Measurements from ENCODE around the gene CASP8. TPM values are rescaled to one million over a fixed set of nuclear protein-coding genes. Genes with fewer than 3 reads are reported as not detected.

The CASP8 gene
- total RNA-seq, 1 experiment from 2014 or later, result 67.1 TPM

GRCh38 chr2:201254081-201254730 is 6.1 kb upstream of the CASP8 start:
- DNase-seq, result peak; percentile 70
- no peak for TF ChIP-seq CTCF (IDR thresholded peaks at IDR 0.05; ENCODE audit: unreplicated experiment)
- Mint-ChIP-seq H3K4me1 (ENCODE audit: low read depth, unreplicated experiment) (peaks cover 52% of the 10 kb centered on the region), H3K36me3 (ENCODE audit: insufficient read depth, unreplicated experiment) (peaks cover 43% of the 10 kb centered on the region), H3K27ac (ENCODE audit: unreplicated experiment) (peak overlapping the region; percentile 87), H3K9me3 (ENCODE audit: low read depth, unreplicated experiment) (peaks cover 7% of the 10 kb centered on the region), H3K27me3 (ENCODE audit: unreplicated experiment) (no peaks in the 10 kb centered on the region), H3K4me3 (ENCODE audit: low read depth, unreplicated experiment) (peak overlapping the region; percentile 52)
- intact Hi-C loops (cut with micrococcal nuclease; ENCODE audit: unreplicated experiment), result no loop called here
- CTCF ChIA-PET, result interaction anchor here (1.4 kb wide), 1 partner anchor 22 kb away, joined by 5 read pairs; no protein-coding TSS in a partner anchor
- no TSS peak for BruUV-seq (replicated peaks)

- TF ChIP-seq CTCF (IDR thresholded peaks at IDR 0.05; ENCODE audit: unreplicated experiment), result no peak
- Mint-ChIP-seq H3K9me3 (ENCODE audit: low read depth, unreplicated experiment) (peaks cover 4% of the 10 kb centered on the region), H3K4me3 (ENCODE audit: low read depth, unreplicated experiment) (no peak overlapping the region), H3K27ac (ENCODE audit: unreplicated experiment) (peak overlapping the region; percentile 87), H3K36me3 (ENCODE audit: insufficient read depth, unreplicated experiment) (peaks cover 50% of the 10 kb centered on the region), H3K27me3 (ENCODE audit: unreplicated experiment) (no peaks in the 10 kb centered on the region), H3K4me1 (ENCODE audit: low read depth, unreplicated experiment) (peaks cover 64% of the 10 kb centered on the region)
- no peak for DNase-seq
- BruUV-seq (replicated peaks), result no TSS peak
- CTCF ChIA-PET, result interaction anchor here (1.4 kb wide), 1 partner anchor 24 kb away, joined by 5 read pairs; no protein-coding TSS in a partner anchor
- intact Hi-C loops (cut with micrococcal nuclease; ENCODE audit: unreplicated experiment), result no loop called here
Measured at GRCh38 chr2:201255408-201256033, 4.8 kb upstream of the CASP8 start.

DNA sequence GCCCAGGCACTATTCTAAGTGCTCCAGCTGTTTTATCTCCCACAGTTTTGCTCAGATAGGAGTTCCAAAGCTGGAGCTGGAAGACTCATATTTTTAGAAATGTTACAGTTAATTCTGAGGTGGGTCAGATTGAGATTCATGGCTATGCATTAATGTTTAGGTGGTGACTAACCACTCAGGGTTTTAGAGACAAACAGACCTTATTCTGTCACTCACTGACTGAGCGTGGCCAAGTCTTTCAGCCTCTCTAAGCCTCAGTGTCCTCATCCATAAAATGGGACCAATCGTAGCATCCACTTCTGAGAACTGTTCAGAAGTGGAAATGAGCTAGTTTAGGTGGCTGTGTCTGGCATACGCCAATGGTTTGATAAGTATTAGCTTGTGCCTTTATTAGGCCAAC is 4.3 kb upstream of the CASP8 start:
- peaks cover 53% of the 10 kb centered on the region for H3K36me3 Mint-ChIP-seq (ENCODE audit: insufficient read depth, unreplicated experiment)
- H3K4me1 Mint-ChIP-seq (ENCODE audit: low read depth, unreplicated experiment), result peaks cover 70% of the 10 kb centered on the region
- H3K4me3 Mint-ChIP-seq (ENCODE audit: low read depth, unreplicated experiment), result no peak overlapping the region
- H3K9me3 Mint-ChIP-seq (ENCODE audit: low read depth, unreplicated experiment), result peaks cover under 1% of the 10 kb centered on the region
- H3K27me3 Mint-ChIP-seq (ENCODE audit: unreplicated experiment), result no peaks in the 10 kb centered on the region
- intact Hi-C loops (cut with micrococcal nuclease; ENCODE audit: unreplicated experiment), result no loop called here
- CTCF ChIA-PET, result no interaction called here
- BruUV-seq (replicated peaks), result no TSS peak
- TF ChIP-seq CTCF (IDR thresholded peaks at IDR 0.05; ENCODE audit: unreplicated experiment), result no peak
- peak overlapping the region; percentile 93 for H3K27ac Mint-ChIP-seq (ENCODE audit: unreplicated experiment)
- DNase-seq, result no peak

GRCh38 chr2:201257381-201257955 is 2.9 kb upstream of the CASP8 start:
- peak; percentile 58 for DNase-seq
- CTCF ChIA-PET, result no interaction called here
- peak overlapping the region; percentile 93 for H3K27ac Mint-ChIP-seq (ENCODE audit: unreplicated experiment)
- H3K36me3 Mint-ChIP-seq (ENCODE audit: insufficient read depth, unreplicated experiment), result peaks cover 59% of the 10 kb centered on the region
- BruUV-seq (replicated peaks), result no TSS peak
- H3K4me1 Mint-ChIP-seq (ENCODE audit: low read depth, unreplicated experiment), result peaks cover 81% of the 10 kb centered on the region
- no peaks in the 10 kb centered on the region for H3K27me3 Mint-ChIP-seq (ENCODE audit: unreplicated experiment)
- H3K4me3 Mint-ChIP-seq (ENCODE audit: low read depth, unreplicated experiment), result peak overlapping the region; percentile 78
- TF ChIP-seq CTCF (IDR thresholded peaks at IDR 0.05; ENCODE audit: unreplicated experiment), result no peak
- intact Hi-C loops (cut with micrococcal nuclease; ENCODE audit: unreplicated experiment), result no loop called here
- no peaks in the 10 kb centered on the region for H3K9me3 Mint-ChIP-seq (ENCODE audit: low read depth, unreplicated experiment)

Measured in Calu3 (cell line).